IMR-90 (cell line): ENCODE measurements around the gene TIGAR. TPM values are rescaled to one million over a fixed set of nuclear protein-coding genes. Genes with fewer than 3 reads are reported as not detected.

Experiments
- ATAC-seq: fragments of 200-7000 bp; cut with Tn5 transposase; 2 replicates; pipeline ENCODE4 v1.9.1; 2020; ENCODE audit warnings: low read depth, mild to moderate bottlenecking, moderate library complexity
- BruUV-seq: library from RNA; stranded (reverse); fragments of 400-500 nt; replicated peaks from 2 replicates; lab custom pipeline; 2021; lab: Mats Ljungman, UMichigan
- CTCF ChIA-PET: fragments of 300-600 bp; formaldehyde crosslinking; extraction: SDS; loops from one replicate; lab custom pipeline; 2021; ENCODE audit warnings: antibody characterized with exemption; lab: Yijun Ruan, JAX
- POLR2A ChIA-PET: fragments of 300-600 bp; sonication (Branson Sonifier 250); formaldehyde crosslinking; loops from one replicate; lab custom pipeline; 2022; ENCODE audit warnings: antibody characterized with exemption; ENCODE audit not compliant: unreplicated experiment; lab: Charles Lee
- DNase-seq: peaks from one replicate; pipeline ENCODE4 v3.0.0; 2013
- H2AFZ ChIP-seq: replicated peaks from 2 replicates; pipeline ENCODE3; 2013; ENCODE audit warnings: low read length, mild to moderate bottlenecking; ENCODE audit not compliant: poor library complexity
- H2AK5ac ChIP-seq: 2 replicates; pipeline ENCODE4 v1.6.1; 2013; ENCODE audit warnings: low read depth, low read length, inconsistent platforms
- H2AK9ac ChIP-seq: replicated peaks from 2 replicates; pipeline ENCODE3; 2013; ENCODE audit warnings: mild to moderate bottlenecking, low read depth, low read length, moderate library complexity; ENCODE audit not compliant: poor library complexity
- H2BK120ac ChIP-seq: 2 replicates; pipeline ENCODE4 v1.6.1; 2013; ENCODE audit warnings: low read depth, low read length, inconsistent platforms
- H2BK15ac ChIP-seq: 3 replicates; pipeline ENCODE4 v1.6.1; 2013; ENCODE audit warnings: low read depth, low read length, inconsistent platforms
- H2BK20ac ChIP-seq: 2 replicates; pipeline ENCODE4 v1.6.1; 2013; ENCODE audit warnings: low read depth, mild to moderate bottlenecking, inconsistent platforms, low read length, moderate library complexity
- H2BK5ac ChIP-seq: 2 replicates; pipeline ENCODE4 v1.6.1; 2013; ENCODE audit warnings: mild to moderate bottlenecking, low read depth, low read length, inconsistent platforms; ENCODE audit not compliant: poor library complexity, severe bottlenecking
- H3K14ac ChIP-seq: replicated peaks from 2 replicates; pipeline ENCODE4 v1.6.1; 2013; ENCODE audit warnings: low read depth, low read length, inconsistent platforms
- H3K18ac ChIP-seq: 2 replicates; pipeline ENCODE4 v1.6.1; 2013; ENCODE audit warnings: low read depth, low read length, control low read depth
- H3K23ac ChIP-seq: 2 replicates; pipeline ENCODE4 v1.6.1; 2013; ENCODE audit warnings: low read depth, low read length, inconsistent platforms
- H3K27ac ChIP-seq: 2 replicates; pipeline ENCODE4 v1.5.1; 2013; ENCODE audit warnings: mild to moderate bottlenecking, control low read depth, low read length; ENCODE audit not compliant: insufficient read depth
- H3K27me3 ChIP-seq: 2 replicates; pipeline ENCODE4 v1.6.1; 2013; ENCODE audit warnings: low read length; ENCODE audit not compliant: control insufficient read depth, insufficient read depth
- H3K36me3 ChIP-seq: 2 replicates; pipeline ENCODE4 v1.6.1; 2013; ENCODE audit warnings: low read length, mixed read lengths; ENCODE audit not compliant: control insufficient read depth, insufficient read depth
- H3K4ac ChIP-seq: 2 replicates; pipeline ENCODE4 v1.6.1; 2013; ENCODE audit warnings: low read depth, low read length, inconsistent platforms
- H3K4me1 ChIP-seq: 2 replicates; pipeline ENCODE4 v1.6.1; 2013; ENCODE audit warnings: low read length, mixed read lengths; ENCODE audit not compliant: control insufficient read depth, insufficient read depth
- H3K4me2 ChIP-seq: 2 replicates; pipeline ENCODE4 v1.6.1; 2013; ENCODE audit warnings: low read depth, mild to moderate bottlenecking, control low read depth, low read length, moderate library complexity
- H3K4me3 ChIP-seq: 2 replicates; pipeline ENCODE4 v1.5.1; 2013; ENCODE audit warnings: low read depth, mild to moderate bottlenecking, control low read depth, low read length, moderate library complexity; ENCODE audit not compliant: insufficient read depth
- H3K56ac ChIP-seq: 2 replicates; pipeline ENCODE4 v1.6.1; 2013; ENCODE audit warnings: low read length, inconsistent platforms; ENCODE audit not compliant: insufficient read depth; ENCODE audit errors: extremely low read depth
- H3K79me1 ChIP-seq, 2 experiments: 2 replicates each; pipeline ENCODE4 v1.6.1; 2013; ENCODE audit warnings: low read length in 2 of 2, inconsistent platforms in 1 of 2, low read depth in 1 of 2
- H3K9ac ChIP-seq: 2 replicates; pipeline ENCODE4 v1.6.1; 2013; ENCODE audit warnings: low read depth, low read length, control low read depth
- H3K9me1 ChIP-seq: 2 replicates; pipeline ENCODE4 v1.6.1; 2013; ENCODE audit warnings: low read length, inconsistent platforms; ENCODE audit not compliant: insufficient read depth
- H3K9me3 ChIP-seq: 2 replicates; pipeline ENCODE4 v1.6.1; 2013; ENCODE audit warnings: low read length; ENCODE audit not compliant: control insufficient read depth, insufficient read depth
- H4K20me1 ChIP-seq: 2 replicates; pipeline ENCODE4 v1.6.1; 2013; ENCODE audit warnings: low read length, inconsistent platforms; ENCODE audit not compliant: insufficient read depth
- H4K5ac ChIP-seq: 2 replicates; pipeline ENCODE4 v1.6.1; 2013; ENCODE audit warnings: mild to moderate bottlenecking, low read depth, low read length, control low read depth
- H4K8ac ChIP-seq, 2 experiments: 2 replicates each; pipeline ENCODE4 v1.6.1; 2013; ENCODE audit warnings: low read depth in 2 of 2, low read length in 2 of 2, control low read depth in 1 of 2, inconsistent platforms in 1 of 2
- H4K91ac ChIP-seq: 2 replicates; pipeline ENCODE4 v1.6.1; 2013; ENCODE audit warnings: low read depth, low read length, inconsistent platforms; ENCODE audit not compliant: insufficient read depth
- CEBPB ChIP-seq: IDR thresholded peaks from 2 replicates; pipeline ENCODE4 v1.6.1; 2012; ENCODE audit warnings: low read depth, low read length, improper control_type of control experiment
- CHD1 ChIP-seq: IDR thresholded peaks from 2 replicates; pipeline ENCODE4 v1.6.1; 2012; ENCODE audit warnings: low read depth, low read length, improper control_type of control experiment
- MAFK ChIP-seq: IDR thresholded peaks from 2 replicates; pipeline ENCODE4 v1.6.1; 2012; ENCODE audit warnings: low read depth, low read length, improper control_type of control experiment
- MAZ ChIP-seq: IDR thresholded peaks from 2 replicates; pipeline ENCODE4 v1.6.1; 2012; ENCODE audit warnings: low read depth, mild to moderate bottlenecking, low read length, improper control_type of control experiment, moderate library complexity, borderline replicate concordance
- MXI1 ChIP-seq: IDR thresholded peaks from 2 replicates; pipeline ENCODE4 v1.6.1; 2012; ENCODE audit warnings: low read depth, mild to moderate bottlenecking, low read length, moderate library complexity, borderline replicate concordance
- NFE2L2 ChIP-seq: fragments of 150-350 bp; IDR thresholded peaks from 2 replicates; pipeline ENCODE4 v1.6.1; 2016; ENCODE audit warnings: low read depth, mild to moderate bottlenecking, low read length
- POLR2A ChIP-seq: IDR thresholded peaks from 2 replicates; pipeline ENCODE4 v1.6.1; 2012; ENCODE audit warnings: mild to moderate bottlenecking, low read depth, low read length
- RAD21 ChIP-seq: IDR thresholded peaks from 2 replicates; pipeline ENCODE4 v1.6.1; 2012; ENCODE audit warnings: low read length, improper control_type of control experiment
- RCOR1 ChIP-seq: IDR thresholded peaks from 2 replicates; pipeline ENCODE4 v1.6.1; 2012; ENCODE audit warnings: mild to moderate bottlenecking, low read length, improper control_type of control experiment; ENCODE audit not compliant: insufficient replicate concordance
- RFX5 ChIP-seq: IDR thresholded peaks from 2 replicates; pipeline ENCODE4 v1.8.0; 2012; ENCODE audit warnings: low read depth, mild to moderate bottlenecking, low read length, moderate library complexity
- SMC3 ChIP-seq: fragments of 150-350 bp; IDR thresholded peaks from 2 replicates; pipeline ENCODE4 v1.6.1; 2016; ENCODE audit warnings: low read depth, mild to moderate bottlenecking, antibody characterized with exemption, low read length, moderate library complexity
- WGBS, 2 experiments: methylation state at CpG; one replicate each; pipeline versions ENCODE4 v1.1.5 to v1.1.7; 2013; ENCODE audit warnings: missing lambda C conversion rate in 2 of 2; ENCODE audit not compliant: insufficient read length in 1 of 2; ENCODE audit errors: extremely low coverage in 2 of 2; 5-methylcytosine and 5-hydroxymethylcytosine counted together
- dilution Hi-C: fragments of 300-500 bp; cut with HindIII; formaldehyde crosslinking; loops from one replicate; pipeline ENCODE4 v1.14.3; 2018; ENCODE audit warnings: low sequenced_read_pairs; ENCODE audit not compliant: unreplicated experiment
- in situ Hi-C: fragments of 300-500 bp; cut with MboI; formaldehyde crosslinking; loops from 3 replicates; pipeline ENCODE4 v1.14.3; 2019; ENCODE audit warnings: low sequenced_read_pairs, inconsistent platforms, mixed read lengths
- intact Hi-C: fragments of 100-400 bp; cut with micrococcal nuclease; formaldehyde crosslinking; loops from 2 replicates; pipeline ENCODE4 v1.10.0; 2022
- polyA plus RNA-seq, 3 experiments: library from polyadenylated mRNA; depleted of rRNA; stranded (reverse); fragments of >200 nt; gene quantifications; 2 replicates each; pipeline ENCODE4 v1.2.3, GENCODE V29; 2012; ENCODE audit warnings: low replicate concordance in 1 of 3
- total RNA-seq: library from RNA; depleted of rRNA; stranded (reverse); fragments of >200 nt; gene quantifications from 2 replicates; pipeline ENCODE4 v1.2.3, GENCODE V29; 2012
- TF ChIP-seq, protein P1 (sequence below): conservative IDR thresholded peaks from 2 replicates; pipeline ENCODE4 v1.5.1; 2012; ENCODE audit warnings: mild to moderate bottlenecking, low read depth, low read length, improper control_type of control experiment

Gene TIGAR
- total and polyA plus RNA-seq, 2 of the 4 experiments (the other 2 are of a cell fraction) = 7.3 to 13.7 TPM

- no CpG with 5 or more reads among the region's 8 CpGs for WGBS, 2 experiments
- in situ Hi-C loops (loop anchor here (5.0 kb wide), 1 partner anchor 293 kb away; no protein-coding TSS in a partner anchor), dilution Hi-C loops (no loop called here), intact Hi-C loops (no loop called here)
- H4K8ac ChIP-seq = no peak overlapping the region
- BruUV-seq = no TSS peak
- no peaks in the 10 kb centered on the region for H3K9me3 ChIP-seq
- H3K79me1 ChIP-seq = no peaks in the 10 kb centered on the region
- no peak overlapping the region for H3K4me3 ChIP-seq
- no peak overlapping the region for H3K27ac ChIP-seq
- H2BK20ac ChIP-seq = no peak overlapping the region
- no peak overlapping the region for H2AFZ ChIP-seq
- POLR2A ChIA-PET = no interaction called here
- no peak overlapping the region for H2BK120ac ChIP-seq
- H4K20me1 ChIP-seq = no peaks in the 10 kb centered on the region
- H2AK9ac ChIP-seq = no peak overlapping the region
- CTCF ChIA-PET = no interaction called here
- H3K18ac ChIP-seq = no peak overlapping the region
- H3K14ac ChIP-seq = no peak overlapping the region
- no peak for ATAC-seq
- H3K36me3 ChIP-seq = no peaks in the 10 kb centered on the region; the same call in 1 of the 2 replicates
- no peak overlapping the region for H2BK15ac ChIP-seq
- H3K27me3 ChIP-seq = no peaks in the 10 kb centered on the region; the same call in 1 of the 2 replicates
- no peak overlapping the region for H3K23ac ChIP-seq
- no peaks in the 10 kb centered on the region for H3K4me1 ChIP-seq
- no peak overlapping the region for H4K5ac ChIP-seq
- no peak overlapping the region for H2BK5ac ChIP-seq
- TF ChIP-seq, protein P1, sequence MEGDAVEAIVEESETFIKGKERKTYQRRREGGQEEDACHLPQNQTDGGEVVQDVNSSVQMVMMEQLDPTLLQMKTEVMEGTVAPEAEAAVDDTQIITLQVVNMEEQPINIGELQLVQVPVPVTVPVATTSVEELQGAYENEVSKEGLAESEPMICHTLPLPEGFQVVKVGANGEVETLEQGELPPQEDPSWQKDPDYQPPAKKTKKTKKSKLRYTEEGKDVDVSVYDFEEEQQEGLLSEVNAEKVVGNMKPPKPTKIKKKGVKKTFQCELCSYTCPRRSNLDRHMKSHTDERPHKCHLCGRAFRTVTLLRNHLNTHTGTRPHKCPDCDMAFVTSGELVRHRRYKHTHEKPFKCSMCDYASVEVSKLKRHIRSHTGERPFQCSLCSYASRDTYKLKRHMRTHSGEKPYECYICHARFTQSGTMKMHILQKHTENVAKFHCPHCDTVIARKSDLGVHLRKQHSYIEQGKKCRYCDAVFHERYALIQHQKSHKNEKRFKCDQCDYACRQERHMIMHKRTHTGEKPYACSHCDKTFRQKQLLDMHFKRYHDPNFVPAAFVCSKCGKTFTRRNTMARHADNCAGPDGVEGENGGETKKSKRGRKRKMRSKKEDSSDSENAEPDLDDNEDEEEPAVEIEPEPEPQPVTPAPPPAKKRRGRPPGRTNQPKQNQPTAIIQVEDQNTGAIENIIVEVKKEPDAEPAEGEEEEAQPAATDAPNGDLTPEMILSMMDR = no peak
- no peak for TF ChIP-seq POLR2A
- TF ChIP-seq RFX5 = no peak
- no peak for TF ChIP-seq MAFK
- no peak for TF ChIP-seq SMC3
- no peak for TF ChIP-seq CEBPB
- no peak for TF ChIP-seq MAZ
- TF ChIP-seq MXI1 = no peak
- TF ChIP-seq RAD21 = no peak
- TF ChIP-seq NFE2L2 = no peak
- no peak for TF ChIP-seq CHD1
- no peak for TF ChIP-seq RCOR1
- no peak overlapping the region for H3K9ac ChIP-seq
- H4K91ac ChIP-seq = no peak overlapping the region
- H3K4ac ChIP-seq = no peak overlapping the region
- H3K4me2 ChIP-seq = no peak overlapping the region
- no peaks in the 10 kb centered on the region for H3K9me1 ChIP-seq
- H3K56ac ChIP-seq = no peak overlapping the region
- no peak for DNase-seq
- no peak overlapping the region for H2AK5ac ChIP-seq
Measured at GRCh38 chr12:4285070-4285469, 35.9 kb upstream of the TIGAR start.
